Common myeloid progenitor, CD34-positive (primary cell): ENCODE results near the gene TJP1.

ENCODE experiments used
- CTCF ChIA-PET: fragments of 350-600 bp; sonication (Branson Sonifier 250); formaldehyde crosslinking; loops from one replicate; lab custom pipeline; 2021; ENCODE audit warnings: antibody characterized with exemption; lab: Charles Lee
- POLR2A ChIA-PET: fragments of 350-600 bp; sonication (Branson Sonifier 250); formaldehyde crosslinking; loops from one replicate; lab custom pipeline; 2021; ENCODE audit warnings: antibody characterized with exemption; lab: Charles Lee
- DNase-seq, 3 donors: peaks; one replicate each; pipeline versions ENCODE4 v3.0.0 to v3.0.0-alpha.2; 2013
- H3K27ac ChIP-seq, 2 experiments: 1 replicate in 1 of 2; 2 replicates in 1 of 2; pipeline ENCODE4 v1.7.0; 2013; ENCODE audit warnings: inconsistent platforms in 2 of 2, low read length in 2 of 2, mild to moderate bottlenecking in 2 of 2, low read depth in 1 of 2, moderate library complexity in 1 of 2; ENCODE audit not compliant: severe bottlenecking in 2 of 2, insufficient read depth in 1 of 2, poor library complexity in 1 of 2
- H3K27me3 ChIP-seq, 5 experiments: replicated peaks in 2 of 5; 1 replicate in 3 of 5; 2 replicates in 2 of 5; pipeline versions ENCODE4 v1.6.1 to v1.7.0; 2013; ENCODE audit warnings: low read length in 4 of 5, mild to moderate bottlenecking in 2 of 5, moderate library complexity in 2 of 5, inconsistent platforms in 1 of 5; ENCODE audit not compliant: insufficient read depth in 5 of 5, control insufficient read depth in 4 of 5
- H3K36me3 ChIP-seq, 4 experiments: 1 replicate in 2 of 4; 2 replicates in 2 of 4; pipeline versions ENCODE4 v1.6.1 to v1.7.0; 2013; ENCODE audit warnings: low read length in 3 of 4, control low read depth in 1 of 4, mild to moderate bottlenecking in 1 of 4; ENCODE audit not compliant: control insufficient read depth in 4 of 4, insufficient read depth in 4 of 4
- H3K4me1 ChIP-seq, 4 experiments: 1 replicate in 3 of 4; 2 replicates in 1 of 4; pipeline versions ENCODE4 v1.6.1 to v1.7.1; 2013; ENCODE audit warnings: low read length in 3 of 4, mild to moderate bottlenecking in 3 of 4, control low read depth in 1 of 4, inconsistent platforms in 1 of 4, moderate library complexity in 1 of 4; ENCODE audit not compliant: control insufficient read depth in 4 of 4, insufficient read depth in 4 of 4; ENCODE audit errors: control extremely low read depth in 1 of 4
- H3K4me3 ChIP-seq, 7 experiments: 1 replicate in 4 of 7; 2 replicates in 3 of 7; pipeline versions ENCODE4 v1.5.1 to v1.7.0; 2013; ENCODE audit warnings: mild to moderate bottlenecking in 7 of 7, low read length in 6 of 7, moderate library complexity in 6 of 7, inconsistent platforms in 2 of 7, low read depth in 2 of 7, control low read depth in 1 of 7; ENCODE audit not compliant: insufficient read depth in 4 of 7, control insufficient read depth in 1 of 7; ENCODE audit errors: extremely low read depth in 1 of 7
- H3K9me3 ChIP-seq, 5 experiments: 1 replicate in 4 of 5; 2 replicates in 1 of 5; pipeline versions ENCODE4 v1.6.1 to v1.7.1; 2013; ENCODE audit warnings: low read length in 4 of 5, mild to moderate bottlenecking in 2 of 5, inconsistent platforms in 1 of 5, low read depth in 1 of 5, moderate library complexity in 1 of 5; ENCODE audit not compliant: control insufficient read depth in 4 of 5, insufficient read depth in 2 of 5; ENCODE audit errors: control extremely low read depth in 1 of 5
- WGBS: methylation state at CpG from one replicate; pipeline ENCODE4 v1.1.5; 2013; ENCODE audit not compliant: insufficient coverage; 5-methylcytosine and 5-hydroxymethylcytosine counted together

TJP1 gene

GRCh38 chr15:29815000-29815710 lies 7.1 kb downstream of the TJP1 start:
- H3K27ac ChIP-seq: no peak overlapping the region
- ChIA-PET POLR2A (no interaction called here), CTCF (no interaction called here)

GRCh38 chr15:29813009-29813408 lies 9.3 kb downstream of the TJP1 start:
- H3K27me3 ChIP-seq: peaks cover 10 to 94% (median 46%) of the 10 kb centered on the region in 5 experiments
- POLR2A ChIA-PET: no interaction called here
- no peaks in the 10 kb centered on the region for H3K36me3 ChIP-seq
- no peak for DNase-seq
- H3K9me3 ChIP-seq: peaks cover 0 to 12% (median 0%) of the 10 kb centered on the region in 5 experiments
- CTCF ChIA-PET: no interaction called here
- H3K27ac ChIP-seq: no peak overlapping the region
- no peaks in the 10 kb centered on the region for H3K4me1 ChIP-seq
- H3K4me3 ChIP-seq: no peak overlapping the region

More at GRCh38 chr15:29815000-29815710, 7.1 kb downstream of the TJP1 start:
- Histone ChIP-seq H3K4me3 (no peak overlapping the region), H3K4me1 (no peaks in the 10 kb centered on the region), H3K9me3 (peaks cover 0 to 12% (median 0%) of the 10 kb centered on the region in 5 experiments), H3K36me3 (no peaks in the 10 kb centered on the region), H3K27me3 (peaks cover 10 to 96% (median 52%) of the 10 kb centered on the region in 5 experiments)
- no CpG with 5 or more reads among the region's 3 CpGs for WGBS
- DNase-seq: peak in 2 of 3 donors; percentile 13 to 16

- POLR2A ChIA-PET: no interaction called here
- Histone ChIP-seq H3K36me3 (no peaks in the 10 kb centered on the region), H3K4me3 (no peak overlapping the region), H3K4me1 (no peaks in the 10 kb centered on the region), H3K27ac (no peak overlapping the region), H3K27me3 (peaks cover 10 to 90% (median 47%) of the 10 kb centered on the region in 5 experiments), H3K9me3 (peaks cover 0 to 7% (median 0%) of the 10 kb centered on the region in 5 experiments)
- CTCF ChIA-PET: no interaction called here
- WGBS: 100% methylated on average over 1 of the region's 2 CpGs
- no peak for DNase-seq
Observed at GRCh38 chr15:29812384-29812694, 9.9 kb downstream of the TJP1 start.

GRCh38 chr15:29811691-29812383 lies 10.4 kb downstream of the TJP1 start:
- ChIA-PET POLR2A (no interaction called here), CTCF (no interaction called here)
- H3K27me3 ChIP-seq: peaks cover 10 to 91% (median 46%) of the 10 kb centered on the region in 5 experiments
- H3K4me3 ChIP-seq: no peak overlapping the region
- WGBS: no CpG with 5 or more reads among the region's 2 CpGs
- DNase-seq: no peak
- no peaks in the 10 kb centered on the region for H3K4me1 ChIP-seq
- H3K36me3 ChIP-seq: no peaks in the 10 kb centered on the region
- peaks cover 0 to 3% (median 0%) of the 10 kb centered on the region in 5 experiments for H3K9me3 ChIP-seq
- H3K27ac ChIP-seq: no peak overlapping the region

- DNase-seq: no peak
- Histone ChIP-seq H3K36me3 (no peaks in the 10 kb centered on the region), H3K4me1 (no peaks in the 10 kb centered on the region), H3K4me3 (no peak overlapping the region), H3K27me3 (peaks cover 2 to 86% (median 32%) of the 10 kb centered on the region in 5 experiments), H3K27ac (no peak overlapping the region), H3K9me3 (peaks cover 0 to 4% (median 0%) of the 10 kb centered on the region in 5 experiments)
- 97% methylated on average over 3 of the region's 4 CpGs for WGBS
- CTCF ChIA-PET: no interaction called here
- POLR2A ChIA-PET: no interaction called here
Observed at GRCh38 chr15:29805708-29806104, 16.6 kb downstream of the TJP1 start.

- Histone ChIP-seq H3K27me3 (peaks cover 2 to 86% (median 27%) of the 10 kb centered on the region in 5 experiments), H3K9me3 (peaks cover 0 to 4% (median 0%) of the 10 kb centered on the region in 5 experiments), H3K4me1 (no peaks in the 10 kb centered on the region), H3K36me3 (no peaks in the 10 kb centered on the region), H3K27ac (no peak overlapping the region), H3K4me3 (no peak overlapping the region)
- no peak for DNase-seq
- ChIA-PET CTCF (no interaction called here), POLR2A (no interaction called here)
- 100% methylated on average over 1 of the region's 1 CpG for WGBS
Observed at GRCh38 chr15:29805043-29805707, 17.1 kb downstream of the TJP1 start.

- ChIA-PET CTCF (interaction anchor here (1.0 kb wide), 1 partner anchor 20 kb away, joined by 3 read pairs; no protein-coding TSS in a partner anchor), POLR2A (no interaction called here)
- Histone ChIP-seq H3K27ac (no peak overlapping the region), H3K4me3 (no peak overlapping the region), H3K27me3 (peaks cover 2 to 79% (median 20%) of the 10 kb centered on the region in 5 experiments), H3K4me1 (no peaks in the 10 kb centered on the region), H3K36me3 (no peaks in the 10 kb centered on the region), H3K9me3 (peaks cover 0 to 4% (median 0%) of the 10 kb centered on the region in 5 experiments)
- DNase-seq: no peak
- 86% methylated on average over 1 of the region's 1 CpG for WGBS
Observed at GRCh38 chr15:29802411-29802810, 19.9 kb downstream of the TJP1 start.
